Left lobe of liver (tissue), 2 donors: ENCODE data around the gene PTCH1. TPM values are rescaled to one million over a fixed set of nuclear protein-coding genes. Genes with fewer than 3 reads are reported as not detected.

ENCODE experiments used
- ATAC-seq: fragments of 200-7000 bp; cut with Tn5 transposase; one replicate; pipeline ENCODE4 v1.9.1; 2020; ENCODE audit warnings: mild to moderate bottlenecking, moderate library complexity
- DNase-seq: peaks from one replicate; pipeline ENCODE4 v3.0.0-alpha.2; 2020; ENCODE audit warnings: low spot score
- total RNA-seq: library from RNA; stranded (reverse); gene quantifications from one replicate; pipeline ENCODE4 v1.2.1, GENCODE V29; 2021
- donor health status: DM: no; HTN: no; CAD: no; lungs with moderate emphysema.
- donor health status: DM: no; HTN: yes; CAD: no.

Gene PTCH1
- total RNA-seq, 1 donor from 2014 or later, result 7.0 TPM

DNA sequence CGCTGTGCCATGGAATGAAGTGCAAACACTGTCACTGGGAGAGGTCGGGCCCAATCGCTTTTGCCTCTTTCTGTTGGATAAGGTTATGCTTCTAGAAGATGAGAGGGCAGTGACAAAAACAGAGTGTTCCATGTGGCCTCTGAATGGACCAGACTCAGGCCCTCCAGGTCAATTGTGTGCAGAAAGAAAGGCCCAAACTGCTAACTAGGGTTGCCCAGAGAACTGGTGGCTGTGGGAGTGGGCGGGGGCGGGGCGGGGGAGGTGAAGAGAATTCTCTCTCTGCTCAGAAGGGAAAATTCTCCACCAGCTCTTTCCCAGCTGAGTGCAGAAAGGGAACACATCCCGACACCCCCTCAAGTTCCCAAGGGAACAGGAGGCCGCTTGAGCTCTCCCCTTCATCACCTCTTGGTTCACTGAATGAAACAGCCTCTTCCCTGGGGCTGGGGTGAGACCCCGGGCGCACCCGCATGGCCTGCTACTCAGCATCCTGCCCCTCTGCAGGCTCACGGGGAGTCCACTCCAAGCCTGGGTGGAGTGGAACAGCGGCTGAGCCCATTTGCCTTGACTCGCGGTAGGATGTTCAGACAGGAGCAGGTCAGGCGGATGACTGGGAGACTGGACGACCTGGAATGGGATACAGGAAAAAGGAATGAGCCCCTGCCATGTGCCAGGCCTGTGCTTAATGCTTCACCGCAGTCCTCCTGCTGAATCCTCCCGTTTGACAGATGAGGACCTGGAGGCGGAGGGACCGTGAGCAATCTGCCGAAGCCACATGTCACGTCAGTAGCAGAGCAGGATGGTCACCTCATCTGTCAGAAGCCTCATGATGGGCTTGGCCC is 105.5 kb downstream of the PTCH1 start:
- no peak for ATAC-seq
- no peak for DNase-seq

DNA sequence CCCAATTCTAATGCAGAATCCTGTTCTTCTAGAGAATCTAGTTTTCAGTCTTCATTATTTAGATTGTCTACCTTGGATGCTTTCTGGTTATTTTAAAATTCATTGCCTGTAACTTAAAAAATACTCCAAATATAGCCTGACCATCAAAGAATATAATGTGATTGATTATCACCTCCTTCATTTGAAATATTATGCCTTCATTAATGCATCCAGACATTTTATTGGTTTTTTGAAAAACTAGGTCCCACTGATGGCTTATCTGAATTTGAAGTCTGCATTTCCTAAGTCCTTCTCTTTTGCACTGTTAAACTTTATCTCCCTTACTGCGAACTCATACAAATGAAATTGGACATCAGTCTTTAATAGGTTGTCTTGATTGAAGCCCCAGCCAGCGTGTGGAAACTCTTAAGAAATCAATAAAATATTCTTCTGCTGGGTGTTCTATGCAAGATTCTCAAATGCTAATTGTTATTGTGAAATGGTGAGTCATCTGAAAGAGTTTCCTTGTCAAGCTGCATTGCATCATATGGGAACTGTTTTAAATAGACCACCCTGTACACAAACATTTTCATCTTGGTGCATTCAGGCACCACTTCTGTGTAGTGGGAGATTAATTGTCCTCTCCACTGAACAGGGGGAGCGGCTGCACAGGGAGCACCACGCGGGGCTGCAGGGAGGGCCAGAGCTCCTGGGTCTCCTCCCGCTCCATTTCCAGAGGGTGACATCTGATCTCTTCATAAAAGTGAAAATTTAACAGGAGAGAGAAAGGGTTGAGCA is 106.9 kb downstream of the PTCH1 start:
- no peak for DNase-seq
- ATAC-seq, result no peak

DNA sequence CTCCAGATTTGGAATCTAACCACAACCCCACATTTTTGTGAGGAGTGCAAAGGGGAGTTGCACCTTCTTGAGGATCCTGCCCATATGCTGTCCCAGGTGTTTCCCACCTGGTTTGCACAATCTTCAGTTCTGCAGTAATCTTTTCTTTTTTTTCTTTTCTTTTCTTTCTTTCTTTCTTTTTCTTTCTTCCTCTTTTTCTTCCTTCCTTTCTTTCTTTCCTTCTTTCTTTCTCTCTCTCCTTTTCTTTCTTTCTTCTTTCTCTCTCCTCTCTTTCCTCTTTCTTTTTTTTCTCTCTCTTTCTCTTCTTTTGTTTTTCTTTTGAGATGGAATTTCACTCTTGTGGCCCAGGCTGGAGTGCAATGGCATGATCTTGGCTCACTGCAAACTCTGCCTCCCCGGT is 109.2 kb downstream of the PTCH1 start:
- ATAC-seq (no peak), DNase-seq (no peak)

DNA sequence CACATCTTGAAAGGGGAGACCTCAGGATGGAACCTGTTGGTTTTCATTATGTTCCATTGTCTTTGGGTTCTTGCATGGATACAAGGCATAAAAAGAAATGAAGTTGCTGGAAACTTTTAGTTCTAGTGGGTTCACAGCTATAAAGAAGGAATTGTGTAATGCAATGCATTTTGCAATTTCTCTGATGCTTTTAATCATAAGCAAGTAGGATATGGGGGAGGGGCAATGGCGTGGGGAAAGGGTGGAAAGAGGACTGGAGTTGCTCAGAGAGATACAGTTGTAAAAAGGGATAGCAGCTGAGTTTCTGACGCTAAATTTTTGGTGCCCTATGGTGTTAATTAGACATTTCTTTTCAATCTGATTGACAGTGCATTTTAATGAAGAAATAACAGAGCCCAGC is 110.7 kb downstream of the PTCH1 start:
- DNase-seq (no peak), ATAC-seq (no peak)

DNA sequence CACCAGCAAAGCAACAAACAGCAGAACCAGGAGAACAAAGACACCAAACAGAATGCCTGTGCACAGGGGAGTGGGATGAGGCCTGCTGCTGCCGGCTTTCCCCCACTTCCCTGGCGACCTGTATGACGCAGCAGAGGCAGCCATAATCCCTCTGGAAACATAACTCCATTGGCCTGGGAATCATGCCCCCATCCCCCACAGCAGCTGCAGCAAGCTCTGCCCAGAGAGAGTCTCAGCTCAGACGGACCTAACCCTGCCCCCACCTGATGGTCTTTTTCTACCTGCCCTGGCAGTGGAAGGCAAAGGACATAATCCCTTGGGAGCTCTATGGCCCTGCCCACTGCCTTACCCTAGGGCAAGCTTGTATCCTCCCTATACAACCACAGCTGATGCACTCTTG is 117.5 kb downstream of the PTCH1 start:
- no peak for ATAC-seq
- no peak for DNase-seq

Other genes starting within 250 kb of the PTCH1 start
- gene FANCC, start 199.3 kb downstream of the PTCH1 start, total RNA-seq, result 29.2 TPM